HG02610 (cell line): ENCODE results near the gene HABP4.

ENCODE experiments used
- ATAC-seq: cut with Tn5 transposase; IDR thresholded peaks from one replicate; pipeline ENCODE4 v1.9.1; 2021; ENCODE audit warnings: mild to moderate bottlenecking, moderate library complexity; ENCODE audit not compliant: unreplicated experiment

Gene HABP4

DNA sequence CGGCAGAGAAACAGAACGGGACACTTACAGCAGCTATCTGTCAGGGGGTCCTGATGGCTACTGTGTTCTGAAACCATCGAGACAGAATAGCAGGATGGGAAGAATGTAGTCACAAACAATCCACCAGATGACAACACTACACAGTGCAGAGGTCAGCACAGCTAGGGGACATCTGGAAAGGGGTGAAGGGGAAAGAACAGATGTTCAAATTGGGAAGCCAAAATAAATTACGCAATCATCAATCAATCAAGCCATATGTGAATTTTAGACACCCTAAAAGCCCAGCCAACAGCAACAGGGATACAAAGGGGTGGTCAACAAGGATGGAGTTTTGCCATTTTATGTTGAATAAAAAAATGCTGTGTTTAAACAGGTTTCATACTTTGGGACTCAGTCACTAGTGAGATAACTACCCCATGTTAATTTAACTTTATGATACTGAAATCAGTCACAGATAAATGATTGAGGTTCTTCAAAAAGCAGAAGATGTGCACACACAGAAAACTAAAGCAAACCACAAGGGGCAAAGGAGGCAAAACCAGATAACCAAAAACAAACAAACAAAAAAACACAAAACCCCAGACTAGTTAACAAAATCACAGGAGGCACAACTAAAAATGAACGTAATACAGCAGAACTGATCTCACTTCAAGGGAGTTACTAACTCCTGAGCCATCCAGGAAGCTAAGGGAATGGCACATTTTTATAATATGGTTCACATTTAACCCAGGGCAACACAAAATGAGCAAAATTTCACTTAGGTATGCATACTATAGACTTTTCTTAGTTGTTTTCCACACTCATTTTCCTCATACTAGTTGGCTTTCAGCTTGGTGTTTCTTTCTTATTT is 65.9 kb downstream of the HABP4 start:
- no peak for ATAC-seq

DNA sequence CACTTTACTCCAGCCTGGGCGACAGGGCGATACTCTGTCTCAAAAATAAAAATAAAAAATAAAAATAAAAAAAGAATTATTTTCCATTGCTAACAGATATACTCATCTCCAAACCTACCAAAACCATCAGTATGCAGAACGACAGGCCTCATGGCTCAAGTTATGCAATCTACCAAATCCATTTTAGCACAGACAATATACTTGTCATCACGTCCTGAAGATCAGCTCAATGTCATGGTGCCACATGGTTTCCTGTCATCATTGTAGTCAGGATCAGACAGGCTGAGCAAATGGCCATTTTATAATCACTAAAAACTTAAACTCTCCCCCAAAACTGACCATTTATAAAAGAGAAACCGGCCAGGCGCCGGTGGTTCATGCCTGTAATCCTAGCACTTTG is 69.1 kb downstream of the HABP4 start:
- no peak for ATAC-seq

DNA sequence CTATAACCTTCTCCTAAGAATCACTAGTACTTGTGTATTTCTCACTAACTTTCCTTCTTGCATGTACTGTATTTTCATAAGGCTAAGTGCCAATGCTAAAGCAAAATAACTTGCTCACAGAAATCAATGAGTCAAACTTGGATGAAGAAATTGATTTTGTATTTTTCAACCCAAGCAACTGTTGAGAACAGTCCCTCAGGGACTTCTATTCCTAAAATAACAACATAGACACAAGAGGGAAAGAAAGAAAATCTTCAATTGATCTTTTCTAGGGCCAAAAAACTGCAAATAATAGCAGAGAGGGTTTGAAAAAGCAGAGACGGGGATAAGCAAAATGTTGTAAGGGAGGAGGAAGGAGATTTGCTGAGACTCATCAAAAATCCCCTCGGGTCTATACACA is 69.8 kb downstream of the HABP4 start:
- ATAC-seq = no peak

DNA sequence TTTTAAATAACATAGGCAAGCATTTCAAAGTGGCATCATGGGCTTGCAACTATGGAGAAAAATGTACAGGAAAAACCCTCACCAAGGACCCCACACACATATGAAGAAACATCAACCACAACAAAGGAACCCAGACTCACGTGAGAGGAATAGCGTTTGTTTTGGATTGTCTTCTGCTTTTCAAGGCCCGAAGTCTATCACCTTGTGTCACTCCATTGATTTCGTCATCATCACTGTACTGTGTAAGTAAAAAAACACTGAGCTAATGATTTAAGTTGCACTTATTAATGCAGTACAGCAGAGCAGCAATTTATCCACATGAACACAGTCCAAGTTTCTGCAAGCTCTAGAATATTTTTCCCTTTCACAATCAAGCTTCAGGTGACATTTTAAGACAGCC is 72.4 kb downstream of the HABP4 start:
- ATAC-seq = no peak

GRCh38 chr9:96523374-96523773 is 73.4 kb downstream of the HABP4 start:
- ATAC-seq = no peak

DNA sequence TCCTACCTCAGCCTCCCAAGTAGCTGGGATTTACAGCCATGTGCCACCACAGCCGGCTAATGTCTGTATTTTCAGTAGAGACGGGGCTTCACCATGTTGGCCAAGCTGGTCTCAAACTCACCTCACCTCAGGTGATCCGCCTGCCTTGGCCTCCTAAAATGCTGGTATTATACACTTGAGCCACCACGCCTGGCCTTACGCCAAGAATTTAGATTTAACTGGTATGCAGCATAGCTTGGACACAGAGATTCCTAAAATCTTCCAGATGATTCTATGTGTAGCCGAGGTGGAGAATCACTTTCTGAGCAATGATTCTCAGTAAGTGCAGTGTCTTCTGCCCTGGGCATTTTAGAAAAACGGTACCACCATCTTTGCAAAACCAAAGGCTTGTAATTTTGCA is 74.1 kb downstream of the HABP4 start:
- no peak for ATAC-seq

GRCh38 chr9:96524764-96525163 is 74.8 kb downstream of the HABP4 start:
- no peak for ATAC-seq

- no peak for ATAC-seq
Measured at GRCh38 chr9:96532173-96532572, 82.2 kb downstream of the HABP4 start.

DNA sequence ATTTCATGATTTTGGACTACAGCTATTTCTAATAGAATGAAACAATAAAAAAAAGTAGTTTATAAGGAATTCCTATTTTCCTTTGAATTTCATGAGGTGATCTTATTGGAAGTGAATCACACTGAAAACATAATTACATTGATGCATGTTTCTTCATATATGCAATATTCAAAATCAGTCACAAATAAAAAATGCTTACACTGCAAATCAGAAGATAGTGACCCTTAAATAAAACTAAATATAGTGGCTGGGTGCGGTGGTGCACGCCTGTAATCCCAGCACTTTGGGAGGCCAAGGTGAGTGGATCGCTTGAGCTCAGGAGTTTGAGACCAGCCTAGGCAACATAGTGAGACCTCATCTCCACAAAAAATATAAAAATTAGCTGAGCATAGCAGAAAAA is 90.1 kb downstream of the HABP4 start:
- no peak for ATAC-seq
